ENCODE data around the gene SGCG.
"Not testable (repeated sequence)": the region's sequence is repeated elsewhere in the genome, so short reads cannot be mapped to it uniquely, and the experiment has no call there.

Gene SGCG, protein sequence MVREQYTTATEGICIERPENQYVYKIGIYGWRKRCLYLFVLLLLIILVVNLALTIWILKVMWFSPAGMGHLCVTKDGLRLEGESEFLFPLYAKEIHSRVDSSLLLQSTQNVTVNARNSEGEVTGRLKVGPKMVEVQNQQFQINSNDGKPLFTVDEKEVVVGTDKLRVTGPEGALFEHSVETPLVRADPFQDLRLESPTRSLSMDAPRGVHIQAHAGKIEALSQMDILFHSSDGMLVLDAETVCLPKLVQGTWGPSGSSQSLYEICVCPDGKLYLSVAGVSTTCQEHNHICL
- total RNA-seq: 0 reads per million in 9 experiments

DNA sequence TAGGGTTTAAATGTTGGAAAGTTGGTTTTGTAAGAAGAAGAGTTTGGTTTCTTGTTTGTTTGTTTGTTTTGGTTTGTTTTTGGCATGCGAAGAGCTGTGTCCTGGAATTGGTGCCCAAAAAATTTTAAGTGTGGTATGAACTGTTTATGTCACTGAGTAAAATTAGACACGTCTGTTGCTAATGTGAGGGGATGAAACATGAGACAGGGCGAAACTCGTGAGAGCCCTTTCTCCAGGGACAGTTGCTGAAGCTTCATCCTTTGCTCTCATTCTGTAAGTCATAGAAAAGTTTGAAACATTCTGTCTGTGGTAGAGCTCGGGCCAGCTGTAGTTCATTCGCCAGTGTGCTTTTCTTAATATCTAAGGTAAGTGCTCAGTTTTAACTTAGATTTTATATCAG lies at the start of gene SGCG:
TSS of gene SGCG (plus strand) at position 269 of the 400 bp plus-strand sequence. CDS start 22,716 bp downstream, outside the sequence.
- Mint-ChIP-seq H3K27ac (no peak within 1 kb of the TSS), H3K4me3 (no peak within 1 kb of the TSS), H3K27me3 (peaks cover 6 to 20% of the 10 kb centered on the region in 2 donors), H3K9me3 (peaks cover 5 to 9% of the 10 kb centered on the region in 2 donors), H3K4me1 (ENCODE audit: low read depth in 2 of 2) (no peaks in the 10 kb centered on the region), H3K36me3 (ENCODE audit: insufficient read depth) (no peaks in the 10 kb centered on the region)
- DNase-seq (no peak), ATAC-seq (replicated peaks) (no peak)

DNA sequence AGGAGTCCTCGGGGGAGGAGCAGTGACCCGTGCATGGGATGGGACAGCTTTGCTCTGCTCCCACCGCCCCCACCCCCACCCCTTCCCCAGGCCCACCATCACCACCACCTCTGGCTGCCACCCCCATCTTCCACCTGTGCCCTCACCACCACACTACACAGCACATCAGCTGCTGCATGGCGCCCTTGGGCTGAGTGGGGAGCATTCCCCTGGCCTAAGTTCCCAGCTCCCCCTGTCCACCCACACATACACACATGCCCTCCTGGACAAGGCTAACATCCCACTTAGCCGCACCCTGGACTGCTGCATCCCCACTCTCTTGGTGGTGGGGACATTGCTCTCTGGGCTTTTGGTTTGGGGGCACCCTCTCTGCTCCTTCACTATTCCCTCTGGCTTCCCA lies 46.2 kb upstream of the SGCG start:
- Mint-ChIP-seq H3K4me1 (ENCODE audit: low read depth in 2 of 2) (no peaks in the 10 kb centered on the region), H3K27ac (no peak overlapping the region)
- ATAC-seq (replicated peaks): no peak

DNA sequence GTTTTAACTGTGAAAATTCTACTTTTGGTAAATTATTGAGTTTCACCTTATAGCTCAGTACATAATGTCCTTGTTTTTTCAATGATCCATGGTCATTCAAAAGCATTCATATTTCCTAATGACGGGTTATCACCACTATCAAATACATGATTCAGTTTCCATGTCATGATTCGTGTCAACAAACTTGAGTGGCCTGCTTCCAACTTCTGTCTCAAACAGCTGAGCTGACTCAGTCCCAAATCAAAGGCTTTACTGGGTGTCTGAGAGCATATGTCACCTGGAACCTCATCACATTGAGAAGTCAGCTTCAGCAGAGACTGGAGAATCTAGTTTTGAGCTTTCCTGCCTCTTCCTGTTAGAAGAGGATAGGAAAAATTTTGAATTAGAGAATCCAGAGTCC lies 40.3 kb upstream of the SGCG start:
- Mint-ChIP-seq H3K36me3 (ENCODE audit: insufficient read depth) (no peaks in the 10 kb centered on the region), H3K27me3 (peaks cover 2 to 6% of the 10 kb centered on the region in 2 donors), H3K9me3 (no peaks in the 10 kb centered on the region), H3K4me3 (no peak overlapping the region), H3K4me1 (ENCODE audit: low read depth in 2 of 2) (no peaks in the 10 kb centered on the region), H3K27ac (no peak overlapping the region)
- no peak for ATAC-seq (replicated peaks)
- DNase-seq: no peak

More for the DNA sequence above, 46.2 kb upstream of the SGCG start:
- Mint-ChIP-seq H3K36me3 (ENCODE audit: insufficient read depth) (no peaks in the 10 kb centered on the region), H3K9me3 (no peaks in the 10 kb centered on the region), H3K4me3 (no peak overlapping the region), H3K27me3 (peaks cover 0 to 12% of the 10 kb centered on the region in 2 donors)
- DNase-seq: no peak

DNA sequence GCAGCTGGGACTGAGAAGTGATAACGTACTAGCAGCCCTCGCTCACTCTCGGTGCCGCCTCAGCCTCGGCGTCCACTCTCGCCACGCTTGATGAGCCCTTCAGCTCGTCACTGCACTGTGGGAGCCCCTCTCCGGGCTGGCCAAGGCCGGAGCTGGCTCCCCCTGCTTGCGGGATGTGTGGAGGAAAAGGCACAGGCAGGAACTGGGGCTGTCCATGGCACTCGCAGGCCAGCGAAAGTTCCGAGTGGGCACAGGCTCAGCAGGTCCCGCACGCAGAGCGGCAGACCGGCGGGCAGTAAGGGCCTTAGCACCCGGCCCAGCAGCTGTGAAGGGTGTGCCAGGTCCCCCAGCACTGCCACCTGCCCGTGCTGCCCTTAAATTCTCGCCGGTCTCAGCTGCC lies 38.8 kb upstream of the SGCG start:
- no peak overlapping the region for H3K27ac Mint-ChIP-seq
- H3K4me1 Mint-ChIP-seq (ENCODE audit: low read depth in 2 of 2): no peaks in the 10 kb centered on the region
- ATAC-seq (replicated peaks) (no peak), DNase-seq (no peak)
- H3K36me3 Mint-ChIP-seq (ENCODE audit: insufficient read depth): no peaks in the 10 kb centered on the region
- peaks cover 0 to 6% of the 10 kb centered on the region in 2 donors for H3K27me3 Mint-ChIP-seq
- no peak overlapping the region for H3K4me3 Mint-ChIP-seq
- H3K9me3 Mint-ChIP-seq: no peaks in the 10 kb centered on the region

DNA sequence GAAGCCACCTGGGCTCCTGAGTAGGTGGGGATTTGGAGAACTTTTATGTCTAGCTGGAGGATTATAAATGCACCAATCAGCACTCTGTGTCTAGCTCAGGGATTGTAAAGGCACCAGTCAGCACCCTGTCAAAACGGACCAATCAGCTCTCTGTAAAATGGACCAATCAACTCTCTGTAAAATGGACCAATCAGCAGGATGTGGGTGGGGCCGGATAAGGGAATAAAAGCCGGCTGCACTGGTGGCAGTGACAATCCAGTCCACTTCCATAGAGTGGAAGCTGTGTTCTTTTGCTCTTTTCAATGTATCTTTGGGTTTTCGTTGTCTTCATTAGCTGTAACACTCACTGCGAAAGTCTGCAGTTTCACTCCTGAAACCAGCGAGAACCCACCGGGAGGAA lies 38.2 kb upstream of the SGCG start:
- H3K9me3 Mint-ChIP-seq; ATAC-seq (replicated peaks); H3K27me3 Mint-ChIP-seq; DNase-seq; H3K4me3 Mint-ChIP-seq; H3K27ac Mint-ChIP-seq; H3K36me3 Mint-ChIP-seq (ENCODE audit: insufficient read depth); H3K4me1 Mint-ChIP-seq (ENCODE audit: low read depth in 2 of 2): not testable (repeated sequence)

DNA sequence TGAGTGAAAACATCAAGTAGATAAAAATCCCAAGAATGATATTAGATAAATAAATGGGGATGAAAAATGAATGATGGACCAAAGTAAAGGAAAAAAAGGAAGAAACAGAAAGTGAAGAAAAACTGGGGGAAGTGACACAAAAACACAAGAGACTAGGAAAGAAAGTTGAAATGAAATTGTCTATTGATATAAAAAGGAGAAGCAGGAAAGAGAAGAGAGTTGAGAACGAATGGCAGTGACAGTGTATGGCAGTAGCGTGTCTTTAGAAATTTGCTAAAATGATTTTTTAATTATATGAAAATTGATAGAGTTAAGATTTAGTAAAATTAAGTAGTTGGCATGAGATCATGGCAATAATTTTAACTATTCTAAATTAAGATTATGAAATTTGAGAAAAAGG lies 36.3 kb upstream of the SGCG start:
- H3K36me3 Mint-ChIP-seq (ENCODE audit: insufficient read depth): peaks cover 2% of the 10 kb centered on the region
- H3K27ac Mint-ChIP-seq: no peak overlapping the region
- no peak overlapping the region for H3K4me3 Mint-ChIP-seq
- peaks cover 0 to 6% of the 10 kb centered on the region in 2 donors for H3K27me3 Mint-ChIP-seq
- no peaks in the 10 kb centered on the region for H3K4me1 Mint-ChIP-seq (ENCODE audit: low read depth in 2 of 2)
- DNase-seq: no peak
- no peaks in the 10 kb centered on the region for H3K9me3 Mint-ChIP-seq
- ATAC-seq (replicated peaks): no peak

DNA sequence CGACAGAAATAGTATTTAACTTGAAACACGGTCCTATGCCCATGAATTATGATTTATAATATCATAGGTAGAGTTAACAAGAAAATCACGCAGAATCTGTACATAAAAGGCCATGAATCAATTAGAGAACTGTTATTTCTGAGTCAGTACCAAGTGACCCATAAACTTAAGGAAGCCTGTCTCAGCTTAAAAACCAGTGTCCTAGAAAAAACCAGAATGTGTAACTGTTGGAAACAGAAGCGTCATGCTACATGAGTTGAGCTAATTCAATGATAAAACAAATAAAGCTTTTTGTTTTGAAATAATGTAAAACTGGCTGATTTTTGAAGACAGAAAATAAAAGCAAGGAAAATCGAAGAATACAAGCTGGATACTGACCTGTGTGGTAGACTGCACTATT lies 34.8 kb upstream of the SGCG start:
- Mint-ChIP-seq H3K9me3 (no peaks in the 10 kb centered on the region), H3K27me3 (peaks cover 0 to 6% of the 10 kb centered on the region in 2 donors), H3K36me3 (ENCODE audit: insufficient read depth) (peaks cover 2% of the 10 kb centered on the region), H3K27ac (no peak overlapping the region), H3K4me3 (no peak overlapping the region), H3K4me1 (ENCODE audit: low read depth in 2 of 2) (no peaks in the 10 kb centered on the region)
- no peak for DNase-seq
- ATAC-seq (replicated peaks): no peak

DNA sequence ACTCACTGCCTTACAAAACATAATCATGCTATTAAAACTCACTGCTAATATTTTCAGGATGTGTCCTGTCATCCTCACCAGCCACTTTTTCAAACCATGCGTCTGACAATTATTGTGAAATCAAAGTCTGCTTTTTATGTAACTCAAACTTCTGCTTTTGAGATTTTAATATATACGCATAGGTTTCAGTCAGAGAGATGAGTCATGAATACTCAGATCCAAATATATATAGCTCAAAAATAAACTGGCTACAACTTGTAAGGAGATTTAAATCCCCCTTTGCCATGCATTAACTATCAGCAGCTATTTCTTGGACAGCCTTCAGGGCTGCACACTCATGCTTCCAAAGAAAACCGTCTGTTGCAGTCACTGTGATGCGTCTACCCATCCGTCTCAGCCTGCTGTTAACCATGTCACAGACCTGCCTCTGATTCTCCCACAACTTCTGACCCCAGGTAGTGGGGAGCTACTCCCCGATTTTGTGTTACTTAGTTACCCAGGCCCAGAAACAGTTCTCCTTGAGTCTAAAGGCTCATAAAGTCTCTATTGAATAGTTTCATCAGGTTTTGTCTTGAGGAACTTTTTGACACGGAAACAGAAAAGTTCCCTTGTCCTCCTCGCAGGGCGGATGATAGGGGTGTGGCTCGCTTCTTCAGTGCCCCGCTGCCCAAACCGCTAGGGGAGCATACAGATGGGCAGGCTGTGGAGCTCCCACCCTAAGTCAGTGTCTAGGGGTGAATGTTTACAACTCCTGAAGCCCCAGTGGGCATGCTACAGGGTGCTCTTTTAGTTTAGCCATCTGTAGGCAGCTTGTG lies 33.8 kb upstream of the SGCG start:
- DNase-seq (no peak), ATAC-seq (replicated peaks) (no peak)
- Mint-ChIP-seq H3K27me3 (peaks cover 0 to 6% of the 10 kb centered on the region in 2 donors), H3K4me3 (no peak overlapping the region), H3K4me1 (ENCODE audit: low read depth in 2 of 2) (no peaks in the 10 kb centered on the region), H3K27ac (no peak overlapping the region), H3K36me3 (ENCODE audit: insufficient read depth) (peaks cover 2% of the 10 kb centered on the region), H3K9me3 (no peaks in the 10 kb centered on the region)

DNA sequence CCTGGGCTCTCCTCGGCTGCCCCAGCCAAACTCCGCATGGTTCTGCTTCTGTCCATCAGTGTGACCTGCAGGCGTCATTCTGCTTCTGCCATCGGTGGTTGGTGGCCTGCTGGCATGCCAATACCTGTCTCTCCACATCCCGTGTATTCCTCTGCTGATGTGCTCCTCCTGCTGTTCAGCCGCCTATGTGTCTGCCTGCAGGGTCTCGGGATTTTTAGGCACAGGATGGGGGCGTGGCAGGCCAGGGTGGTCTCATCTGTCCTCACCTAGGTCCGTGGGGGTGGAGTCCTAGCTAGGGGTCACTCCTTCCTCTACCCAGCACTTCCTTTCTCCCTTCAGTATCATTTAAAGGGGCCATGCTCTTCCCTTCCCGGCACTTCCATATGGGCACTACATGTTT lies 33.0 kb upstream of the SGCG start:
- Mint-ChIP-seq H3K9me3 (no peaks in the 10 kb centered on the region), H3K4me3 (no peak overlapping the region), H3K36me3 (ENCODE audit: insufficient read depth) (peaks cover 2% of the 10 kb centered on the region), H3K27ac (no peak overlapping the region), H3K27me3 (peaks cover 0 to 6% of the 10 kb centered on the region in 2 donors), H3K4me1 (ENCODE audit: low read depth in 2 of 2) (no peaks in the 10 kb centered on the region)
- ATAC-seq (replicated peaks) (no peak), DNase-seq (no peak)

DNA sequence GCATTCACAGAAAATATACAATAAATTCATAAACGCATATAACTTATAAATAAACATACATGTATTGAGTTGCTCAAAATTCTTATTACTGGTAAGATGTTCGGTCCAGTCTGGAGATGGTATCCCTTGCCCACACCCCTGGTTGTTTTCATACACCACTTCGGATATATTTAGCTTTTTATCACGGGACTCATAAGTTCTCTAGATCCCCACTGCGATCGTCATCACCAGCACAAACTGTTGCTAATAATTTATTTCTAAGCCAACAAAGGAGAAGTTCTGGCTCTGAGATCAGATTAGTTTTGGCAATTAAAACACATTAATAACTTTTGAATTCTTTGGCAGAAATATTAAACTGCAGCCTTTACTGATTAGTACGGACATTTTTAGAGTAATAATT lies 23.0 kb upstream of the SGCG start:
- peaks cover 32 to 55% of the 10 kb centered on the region in 2 donors for H3K27me3 Mint-ChIP-seq
- no peaks in the 10 kb centered on the region for H3K36me3 Mint-ChIP-seq (ENCODE audit: insufficient read depth)
- no peak overlapping the region for H3K27ac Mint-ChIP-seq
- DNase-seq: no peak
- peaks cover 0 to 6% of the 10 kb centered on the region in 2 donors for H3K4me1 Mint-ChIP-seq (ENCODE audit: low read depth in 2 of 2)
- no peak for ATAC-seq (replicated peaks)
- H3K9me3 Mint-ChIP-seq: peaks cover 0 to 14% of the 10 kb centered on the region in 2 donors
- H3K4me3 Mint-ChIP-seq: no peak overlapping the region

DNA sequence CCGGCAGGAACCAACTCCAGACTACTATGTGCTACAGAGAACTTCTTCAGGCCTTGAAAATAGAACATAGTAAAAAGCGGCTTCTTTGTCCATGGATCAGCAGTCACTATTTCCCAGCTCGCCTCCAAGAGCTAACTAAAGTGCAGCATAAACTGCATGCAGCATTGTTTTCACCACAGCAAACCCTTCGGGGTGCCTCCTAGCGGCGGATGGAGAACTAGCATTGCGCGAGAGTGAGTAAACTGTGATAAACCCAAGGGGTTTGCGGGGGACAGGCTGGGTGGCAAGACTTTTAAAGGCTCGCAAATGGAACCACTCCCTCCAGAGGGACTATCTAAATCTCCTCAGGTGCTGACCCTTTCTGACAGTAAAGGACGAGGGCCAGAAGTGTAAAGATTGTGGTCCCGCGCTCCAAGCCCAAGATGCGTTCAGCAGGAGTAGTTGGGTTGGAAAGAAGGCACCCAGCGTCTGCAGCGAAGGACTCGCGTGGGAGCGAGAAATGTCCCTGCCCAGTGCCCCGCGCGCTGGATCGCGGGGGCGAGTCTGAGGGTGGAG lies 21.5 kb upstream of the SGCG start:
- Mint-ChIP-seq H3K4me1 (ENCODE audit: low read depth in 2 of 2) (peaks cover 0 to 6% of the 10 kb centered on the region in 2 donors), H3K9me3 (peaks cover 0 to 3% of the 10 kb centered on the region in 2 donors), H3K27ac (no peak overlapping the region), H3K27me3 (peaks cover 27 to 47% of the 10 kb centered on the region in 2 donors), H3K4me3 (no peak overlapping the region), H3K36me3 (ENCODE audit: insufficient read depth) (no peaks in the 10 kb centered on the region)
- no peak for ATAC-seq (replicated peaks)
- no peak for DNase-seq

DNA sequence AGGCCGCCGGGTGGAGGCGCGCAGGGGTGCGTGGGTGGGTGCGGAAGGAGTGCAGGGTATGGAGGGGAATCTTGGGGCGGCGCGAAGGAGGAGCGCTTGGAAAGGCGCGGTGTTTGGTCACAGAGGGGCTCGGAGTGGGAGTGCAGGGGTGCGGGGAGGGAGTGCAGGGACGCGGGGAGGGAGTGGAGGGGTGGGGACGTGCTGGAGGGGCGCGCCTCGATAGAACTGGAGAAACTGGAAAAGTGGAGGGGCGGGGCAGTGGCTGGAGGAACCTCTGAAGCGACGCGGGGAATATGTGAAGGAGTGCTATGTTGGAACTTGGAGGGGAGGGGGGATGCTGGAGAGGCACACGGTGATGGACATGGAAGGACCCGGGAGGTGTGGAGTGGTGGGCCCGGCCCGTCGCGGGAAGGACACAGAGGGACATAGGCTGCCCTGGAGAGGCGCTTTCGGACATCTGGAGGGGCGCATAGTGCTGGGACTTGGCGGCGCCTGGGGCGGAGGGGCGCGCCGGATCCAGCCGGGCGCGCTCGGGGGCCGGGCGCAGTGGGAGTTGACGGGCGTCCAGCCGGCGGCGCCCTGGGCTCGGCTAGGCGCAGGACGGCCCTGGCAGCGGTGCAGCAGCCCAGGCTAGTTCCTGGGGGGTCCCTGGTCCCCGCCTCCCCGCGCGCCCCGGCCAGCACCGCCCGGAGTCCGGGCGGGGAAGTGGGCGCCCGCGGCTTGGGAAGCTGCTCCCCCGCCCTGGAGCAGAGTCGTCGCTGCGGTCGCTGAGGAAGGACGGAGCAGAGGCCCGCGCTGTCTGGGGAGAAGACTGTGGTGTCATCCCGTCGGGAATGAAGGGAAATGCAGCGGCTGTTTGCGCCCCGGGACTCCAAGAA lies 20.8 kb upstream of the SGCG start:
- ATAC-seq (replicated peaks) (no peak), DNase-seq (no peak)
- Mint-ChIP-seq H3K36me3 (ENCODE audit: insufficient read depth) (no peaks in the 10 kb centered on the region), H3K27ac (no peak overlapping the region), H3K27me3 (peaks cover 25 to 40% of the 10 kb centered on the region in 2 donors), H3K4me1 (ENCODE audit: low read depth in 2 of 2) (peaks cover 0 to 6% of the 10 kb centered on the region in 2 donors), H3K4me3 (no peak overlapping the region), H3K9me3 (no peaks in the 10 kb centered on the region)
